GM12878 (cell line): Measurements from ENCODE around the gene LTBP3. TPM values are rescaled to one million over a fixed set of nuclear protein-coding genes. Genes with fewer than 3 reads are reported as not detected.

Experiments used
- ATF3 ChIP-seq: IDR thresholded peaks from 2 replicates; pipeline ENCODE4 v1.6.1; 2011; ENCODE audit warnings: low read depth, mild to moderate bottlenecking, low read length, moderate library complexity, borderline replicate concordance; ENCODE audit errors: extremely low read depth
- ATF7 ChIP-seq: fragments of 450-650 bp; IDR thresholded peaks from 2 replicates; pipeline ENCODE4 v1.6.1; 2016; ENCODE audit warnings: low read depth, mild to moderate bottlenecking
- BHLHE40 ChIP-seq, 2 experiments: fragments of 450-650 bp in 1 of 2; IDR thresholded peaks; 2 replicates each; pipeline ENCODE4 v1.6.1; 2011 to 2017; ENCODE audit warnings: low read depth in 2 of 2, borderline replicate concordance in 1 of 2, improper control_type of control experiment in 1 of 2, low read length in 1 of 2, mild to moderate bottlenecking in 1 of 2
- BMI1 ChIP-seq: fragments of 450-650 bp; IDR thresholded peaks from 2 replicates; pipeline ENCODE4 v1.6.1; 2016; ENCODE audit warnings: mild to moderate bottlenecking, moderate library complexity, borderline replicate concordance
- CBFB ChIP-seq: IDR thresholded peaks from 2 replicates; pipeline ENCODE4 v1.6.1; 2016; ENCODE audit warnings: antibody characterized with exemption, low read depth
- CBX3 ChIP-seq: fragments of 200-600 bp; sonication (generic); IDR thresholded peaks from 2 replicates; pipeline ENCODE4 v1.6.1; 2016; ENCODE audit warnings: low read depth, borderline replicate concordance
- CEBPB ChIP-seq, 2 experiments: fragments of 150-350 bp in 1 of 2; IDR thresholded peaks; 2 replicates each; pipeline ENCODE4 v1.6.1; 2012 to 2014; ENCODE audit warnings: low read depth in 2 of 2, low read length in 2 of 2, borderline replicate concordance in 1 of 2, inconsistent platforms in 1 of 2
- CHD4 ChIP-seq: fragments of 200-600 bp; sonication (generic); IDR thresholded peaks from 2 replicates; pipeline ENCODE4 v1.6.1; 2016; ENCODE audit warnings: mild to moderate bottlenecking
- CREM ChIP-seq: IDR thresholded peaks from 2 replicates; pipeline ENCODE4 v1.6.1; 2014; ENCODE audit warnings: antibody characterized with exemption, low read depth
- DPF2 ChIP-seq: fragments of 450-650 bp; IDR thresholded peaks from 2 replicates; pipeline ENCODE4 v1.6.1; 2017; ENCODE audit warnings: mild to moderate bottlenecking
- ELK1 ChIP-seq: IDR thresholded peaks from 2 replicates; pipeline ENCODE4 v1.6.1; 2012; ENCODE audit warnings: low read depth, low read length, improper control_type of control experiment
- EZH2 ChIP-seq: IDR thresholded peaks from 2 replicates; pipeline ENCODE4 v1.6.1; 2012; ENCODE audit warnings: low read depth, mild to moderate bottlenecking, control low read depth, inconsistent platforms, low read length, borderline replicate concordance; ENCODE audit not compliant: control insufficient read depth
- GABPA ChIP-seq: IDR thresholded peaks from 2 replicates; pipeline ENCODE4 v1.6.1; 2014; ENCODE audit warnings: antibody characterized with exemption, low read depth, mild to moderate bottlenecking, inconsistent platforms
- HDGF ChIP-seq: fragments of 450-650 bp; IDR thresholded peaks from 2 replicates; pipeline ENCODE4 v1.6.1; 2016; ENCODE audit warnings: antibody characterized with exemption
- JUNB ChIP-seq: IDR thresholded peaks from 2 replicates; pipeline ENCODE4 v1.6.1; 2016; ENCODE audit warnings: antibody characterized with exemption, mild to moderate bottlenecking
- JUND ChIP-seq: IDR thresholded peaks from 2 replicates; pipeline ENCODE4 v1.6.1; 2012; ENCODE audit warnings: low read depth, mild to moderate bottlenecking, low read length, improper control_type of control experiment, moderate library complexity
- MEF2B ChIP-seq: fragments of 450-650 bp; IDR thresholded peaks from 2 replicates; pipeline ENCODE4 v1.6.1; 2018; ENCODE audit warnings: mild to moderate bottlenecking, moderate library complexity; ENCODE audit not compliant: partially characterized antibody, poor library complexity, severe bottlenecking
- NFXL1 ChIP-seq: fragments of 450-650 bp; IDR thresholded peaks from 2 replicates; pipeline ENCODE4 v1.6.1; 2017; ENCODE audit warnings: antibody characterized with exemption, mild to moderate bottlenecking, borderline replicate concordance
- NRF1 ChIP-seq: conservative IDR thresholded peaks from 2 replicates; pipeline ENCODE4 v1.6.1; 2011; ENCODE audit warnings: mild to moderate bottlenecking, low read depth, low read length, improper control_type of control experiment
- POLR2AphosphoS5 ChIP-seq: IDR thresholded peaks from 2 replicates; pipeline ENCODE4 v1.6.1; 2011; ENCODE audit warnings: mild to moderate bottlenecking, low read length, inconsistent platforms
- TCF12 ChIP-seq: IDR thresholded peaks from 2 replicates; pipeline ENCODE4 v1.6.1; 2011; ENCODE audit warnings: low read depth, mild to moderate bottlenecking, low read length
- TCF3 ChIP-seq: IDR thresholded peaks from 2 replicates; pipeline ENCODE4 v1.6.1; 2012; ENCODE audit warnings: low read depth, mild to moderate bottlenecking, low read length, borderline replicate concordance; ENCODE audit not compliant: insufficient read depth
- USF1 ChIP-seq: IDR thresholded peaks from 2 replicates; pipeline ENCODE4 v1.6.1; 2011; ENCODE audit warnings: borderline replicate concordance, low read depth, mild to moderate bottlenecking, moderate library complexity, mixed read lengths, low read length; ENCODE audit not compliant: insufficient read depth; ENCODE audit errors: extremely low read length
- YY1 ChIP-seq: IDR thresholded peaks from 2 replicates; pipeline ENCODE4 v1.6.1; 2011; ENCODE audit warnings: low read depth, mild to moderate bottlenecking, low read length
- ZBTB4 ChIP-seq: fragments of 450-650 bp; formaldehyde crosslinking; IDR thresholded peaks from 2 replicates; pipeline ENCODE4 v1.4.0; 2022; ENCODE audit warnings: mild to moderate bottlenecking, moderate library complexity
- ZNF207 ChIP-seq: fragments of 450-650 bp; IDR thresholded peaks from 2 replicates; pipeline ENCODE4 v1.6.1; 2014; ENCODE audit warnings: antibody characterized with exemption, mild to moderate bottlenecking, borderline replicate concordance
- polyA plus RNA-seq, 11 experiments: library from polyadenylated mRNA; depleted of rRNA in 4 of 11; unstranded in 6 of 11; stranded (reverse) in 5 of 11; fragments of >200 nt; fragmentation: Nextera tagmentation in 4 of 11; fragmentation: Illumina TruSeq in 1 of 11; extraction: Ambion mirVana in 4 of 11; extraction: Trizol in 1 of 11; gene quantifications; 1 replicate in 1 of 11; 2 replicates in 10 of 11; pipeline versions ENCODE4 v1.2.1 to v1.2.3, GENCODE V29; 2011 to 2016; ENCODE audit warnings: inconsistent platforms in 2 of 11, missing spikeins in 2 of 11, low read depth in 1 of 11
- total RNA-seq, 4 experiments: library from RNA; depleted of rRNA in 3 of 4; stranded (reverse); fragments of >200 nt in 3 of 4; fragmentation: Illumina TruSeq in 1 of 4; extraction: Trizol in 1 of 4; gene quantifications; 2 replicates each; pipeline versions ENCODE4 v1.2.1 to v1.2.3, GENCODE V29; 2013 to 2021

LTBP3 gene
- total and polyA plus RNA-seq, 10 of the 15 experiments (the other 5 are each of a cell fraction or from before 2014, with no cell fraction given), result 2.2 to 12.2 (median 6.2) TPM; not detected in 2

GRCh38 chr11:65498977-65499712 lies 59.0 kb downstream of the LTBP3 start, which contains the start of gene MALAT1 (continued):
- no peak for TF ChIP-seq MEF2B
- peak; percentile 100 for TF ChIP-seq CBFB
- peak; percentile 88 for TF ChIP-seq BMI1
- TF ChIP-seq POLR2AphosphoS5, result peak; percentile 99
- peak; percentile 77 to 81 for TF ChIP-seq BHLHE40 (IDR thresholded peaks at IDR 0.05; ENCODE audit: borderline replicate concordance in 1 of 2, low read depth in 2 of 2, low read length in 1 of 2)
- 0 out of 2 replicates have a peak, but pooled peaks have one; percentile 13 for TF ChIP-seq DPF2
- peak; percentile 89 for TF ChIP-seq ELK1
- peak; percentile 96 for TF ChIP-seq TCF12
- TF ChIP-seq HDGF, result no peak
- no peak for TF ChIP-seq USF1
- peak; percentile 94 for TF ChIP-seq CREM
- TF ChIP-seq ATF3, result no peak
- TF ChIP-seq CEBPB (IDR thresholded peaks at IDR 0.05; ENCODE audit: borderline replicate concordance in 1 of 2, low read depth in 2 of 2, low read length in 2 of 2), result no peak
- no peak for TF ChIP-seq GABPA
- TF ChIP-seq JUNB, result peak; percentile 47; the same call in 1 of the 2 replicates
- TF ChIP-seq CHD4, result no peak
- TF ChIP-seq TCF3, result peak; percentile 98
- peak; percentile 1; the same call in 1 of the 2 replicates for TF ChIP-seq ATF7
- no peak for TF ChIP-seq EZH2
- peak; percentile 96 for TF ChIP-seq ZNF207
- no peak for TF ChIP-seq NRF1
- no peak for TF ChIP-seq NFXL1
- peak; percentile 93 for TF ChIP-seq YY1
- TF ChIP-seq JUND, result no peak
- peak; percentile 96 for TF ChIP-seq ZBTB4 (CRISPR knock-in tag)
- TF ChIP-seq CBX3, result no peak
